Liver (tissue), 9 donors: ENCODE measurements around the gene ATG10. TPM values are rescaled to one million over a fixed set of nuclear protein-coding genes. Genes with fewer than 3 reads are reported as not detected.

Source experiments
- DNase-seq: peaks from one replicate; pipeline ENCODE4 v3.0.0-alpha.2; 2017; ENCODE audit warnings: low spot score
- H3K27ac ChIP-seq, 2 donors: one replicate each; pipeline ENCODE4 v1.7.0; 2013; ENCODE audit warnings: inconsistent platforms in 2 of 2, low read length in 2 of 2, control low read depth in 1 of 2, low read depth in 1 of 2, mild to moderate bottlenecking in 1 of 2
- H3K27me3 ChIP-seq, 4 donors: one replicate each; pipeline versions ENCODE4 v1.6.1 to v1.7.0; 2013; ENCODE audit warnings: low read length in 3 of 4, inconsistent platforms in 1 of 4, mild to moderate bottlenecking in 1 of 4, moderate library complexity in 1 of 4; ENCODE audit not compliant: control insufficient read depth in 4 of 4, insufficient read depth in 4 of 4
- H3K36me3 ChIP-seq, 4 donors: one replicate each; pipeline versions ENCODE4 v1.6.1 to v1.7.0; 2013; ENCODE audit warnings: low read length in 3 of 4, mild to moderate bottlenecking in 3 of 4, low read depth in 1 of 4, moderate library complexity in 1 of 4; ENCODE audit not compliant: control insufficient read depth in 4 of 4, insufficient read depth in 3 of 4
- H3K4me1 ChIP-seq, 4 donors: one replicate each; pipeline versions ENCODE4 v1.6.1 to v1.7.0; 2013; ENCODE audit warnings: low read length in 3 of 4, mild to moderate bottlenecking in 3 of 4, moderate library complexity in 1 of 4; ENCODE audit not compliant: control insufficient read depth in 4 of 4, insufficient read depth in 4 of 4
- H3K4me3 ChIP-seq, 3 donors: one replicate each; pipeline versions ENCODE4 v1.6.1 to v1.7.0; 2013; ENCODE audit warnings: low read length in 3 of 3, control low read depth in 1 of 3, low read depth in 1 of 3, mild to moderate bottlenecking in 1 of 3
- H3K9ac ChIP-seq, 2 donors: one replicate each; pipeline ENCODE4 v1.7.0; 2013; ENCODE audit warnings: low read length in 2 of 2, mild to moderate bottlenecking in 2 of 2, moderate library complexity in 2 of 2, control low read depth in 1 of 2, low read depth in 1 of 2
- H3K9me3 ChIP-seq, 4 donors: one replicate each; pipeline versions ENCODE4 v1.6.1 to v1.7.0; 2013; ENCODE audit warnings: low read length in 3 of 4; ENCODE audit not compliant: control insufficient read depth in 4 of 4
- CTCF ChIP-seq: fragments of 150-350 bp; IDR thresholded peaks from 2 replicates; pipeline ENCODE4 v1.5.1; 2017; ENCODE audit warnings: improper control_type of control experiment, low read depth, low read length; ENCODE audit not compliant: missing input control
- EGR1 ChIP-seq, 2 donors: IDR thresholded peaks; 2 replicates each; pipeline ENCODE4 v1.6.1; 2016 to 2018; ENCODE audit warnings: antibody characterized with exemption in 2 of 2, low read depth in 2 of 2
- FOXA1 ChIP-seq: IDR thresholded peaks from 2 replicates; pipeline ENCODE4 v1.6.1; 2016; ENCODE audit warnings: antibody characterized with exemption
- FOXA2 ChIP-seq: IDR thresholded peaks from 2 replicates; pipeline ENCODE4 v1.6.1; 2016; ENCODE audit warnings: antibody characterized with exemption
- GABPA ChIP-seq, 2 donors: IDR thresholded peaks in 1 of 2; conservative IDR thresholded peaks in 1 of 2; 2 replicates each; pipeline ENCODE4 v1.6.1; 2016; ENCODE audit warnings: antibody characterized with exemption in 2 of 2, mild to moderate bottlenecking in 1 of 2, moderate library complexity in 1 of 2
- HNF4A ChIP-seq, 2 donors: conservative IDR thresholded peaks; 2 replicates each; pipeline ENCODE4 v1.6.1; 2016; ENCODE audit warnings: antibody characterized with exemption in 2 of 2, mild to moderate bottlenecking in 2 of 2
- HNF4G ChIP-seq: IDR thresholded peaks from 2 replicates; pipeline ENCODE4 v1.6.1; 2016; ENCODE audit warnings: antibody characterized with exemption
- JUND ChIP-seq, 2 donors: IDR thresholded peaks; 2 replicates each; pipeline ENCODE4 v1.6.1; 2016; ENCODE audit warnings: antibody characterized with exemption in 2 of 2
- NR2F2 ChIP-seq: IDR thresholded peaks from 2 replicates; pipeline ENCODE4 v1.6.1; 2016; ENCODE audit warnings: antibody characterized with exemption
- RAD21 ChIP-seq, 2 donors: IDR thresholded peaks; 2 replicates each; pipeline ENCODE4 v1.6.1; 2016; ENCODE audit warnings: antibody characterized with exemption in 2 of 2, mild to moderate bottlenecking in 2 of 2
- RXRA ChIP-seq, 2 donors: IDR thresholded peaks; 2 replicates each; pipeline ENCODE4 v1.6.1; 2017 to 2018; ENCODE audit warnings: antibody characterized with exemption in 2 of 2, mild to moderate bottlenecking in 1 of 2
- SP1 ChIP-seq: IDR thresholded peaks from 2 replicates; pipeline ENCODE4 v1.6.1; 2018; ENCODE audit warnings: antibody characterized with exemption, mild to moderate bottlenecking
- TAF1 ChIP-seq: conservative IDR thresholded peaks from 2 replicates; pipeline ENCODE4 v1.6.1; 2016; ENCODE audit warnings: antibody characterized with exemption, mild to moderate bottlenecking
- YY1 ChIP-seq: IDR thresholded peaks from 2 replicates; pipeline ENCODE4 v1.6.1; 2016; ENCODE audit warnings: antibody characterized with exemption, mild to moderate bottlenecking
- WGBS: extraction: QIAGEN DNeasy Blood & Tissue Kit; methylation state at CpG from one replicate; pipeline ENCODE4 v1.1.7; 2013; 5-methylcytosine and 5-hydroxymethylcytosine counted together
- polyA plus RNA-seq, 2 donors: library from polyadenylated mRNA; stranded (reverse) in 1 of 2; unstranded in 1 of 2; fragments of 200-250 nt in 1 of 2; fragments of >200 nt in 1 of 2; fragmentation: Nextera tagmentation in 1 of 2; extraction: Ambion mirVana in 1 of 2; gene quantifications; one replicate each; pipeline versions ENCODE4 v1.2.1 to v1.2.3, GENCODE V29; 2013 to 2015
- total RNA-seq, 2 donors: library from RNA; depleted of rRNA; stranded (reverse); fragments of >200 nt; gene quantifications; one replicate each; pipeline ENCODE4 v1.2.3, GENCODE V29; 2014
- TF ChIP-seq, protein P1 (sequence below): IDR thresholded peaks from 2 replicates; pipeline ENCODE4 v1.6.1; 2016; ENCODE audit warnings: antibody characterized with exemption, mild to moderate bottlenecking
- TF ChIP-seq, protein P2 (sequence below): IDR thresholded peaks from 2 replicates; pipeline ENCODE4 v1.6.1; 2016; ENCODE audit warnings: antibody characterized with exemption
- TF ChIP-seq, protein P3 (sequence below): IDR thresholded peaks from 2 replicates; pipeline ENCODE4 v1.6.1; 2016; ENCODE audit warnings: antibody characterized with exemption
- TF ChIP-seq, protein P4 (sequence below): IDR thresholded peaks from 2 replicates; pipeline ENCODE4 v1.6.1; 2016; ENCODE audit warnings: antibody characterized with exemption
- donor health status: healthy.
- donor health status: healthy.
- donor health status: healthy.
- donor health status: healthy.
- donor health status: healthy.

Gene ATG10
- total and polyA plus RNA-seq, 4 donors = 3.1 to 7.8 (median 7.4) TPM

- TF ChIP-seq SP1 = no peak
- no peak for TF ChIP-seq TAF1
- TF ChIP-seq, protein P1, sequence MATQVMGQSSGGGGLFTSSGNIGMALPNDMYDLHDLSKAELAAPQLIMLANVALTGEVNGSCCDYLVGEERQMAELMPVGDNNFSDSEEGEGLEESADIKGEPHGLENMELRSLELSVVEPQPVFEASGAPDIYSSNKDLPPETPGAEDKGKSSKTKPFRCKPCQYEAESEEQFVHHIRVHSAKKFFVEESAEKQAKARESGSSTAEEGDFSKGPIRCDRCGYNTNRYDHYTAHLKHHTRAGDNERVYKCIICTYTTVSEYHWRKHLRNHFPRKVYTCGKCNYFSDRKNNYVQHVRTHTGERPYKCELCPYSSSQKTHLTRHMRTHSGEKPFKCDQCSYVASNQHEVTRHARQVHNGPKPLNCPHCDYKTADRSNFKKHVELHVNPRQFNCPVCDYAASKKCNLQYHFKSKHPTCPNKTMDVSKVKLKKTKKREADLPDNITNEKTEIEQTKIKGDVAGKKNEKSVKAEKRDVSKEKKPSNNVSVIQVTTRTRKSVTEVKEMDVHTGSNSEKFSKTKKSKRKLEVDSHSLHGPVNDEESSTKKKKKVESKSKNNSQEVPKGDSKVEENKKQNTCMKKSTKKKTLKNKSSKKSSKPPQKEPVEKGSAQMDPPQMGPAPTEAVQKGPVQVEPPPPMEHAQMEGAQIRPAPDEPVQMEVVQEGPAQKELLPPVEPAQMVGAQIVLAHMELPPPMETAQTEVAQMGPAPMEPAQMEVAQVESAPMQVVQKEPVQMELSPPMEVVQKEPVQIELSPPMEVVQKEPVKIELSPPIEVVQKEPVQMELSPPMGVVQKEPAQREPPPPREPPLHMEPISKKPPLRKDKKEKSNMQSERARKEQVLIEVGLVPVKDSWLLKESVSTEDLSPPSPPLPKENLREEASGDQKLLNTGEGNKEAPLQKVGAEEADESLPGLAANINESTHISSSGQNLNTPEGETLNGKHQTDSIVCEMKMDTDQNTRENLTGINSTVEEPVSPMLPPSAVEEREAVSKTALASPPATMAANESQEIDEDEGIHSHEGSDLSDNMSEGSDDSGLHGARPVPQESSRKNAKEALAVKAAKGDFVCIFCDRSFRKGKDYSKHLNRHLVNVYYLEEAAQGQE = no peak
- H3K27me3 ChIP-seq = no peaks in the 10 kb centered on the region
- peaks cover 5 to 25% (median 15%) of the 10 kb centered on the region in 4 donors for H3K4me1 ChIP-seq
- no peak for DNase-seq
- H3K36me3 ChIP-seq = peaks cover 9 to 23% (median 21%) of the 10 kb centered on the region in 4 donors
- H3K27ac ChIP-seq = peak overlapping the region; percentile 86 to 93
- WGBS = under 1% methylated on average over 15 of the region's 15 CpGs
- peak overlapping the region; percentile 99 for H3K9ac ChIP-seq
- H3K9me3 ChIP-seq = no peaks in the 10 kb centered on the region
- peak overlapping the region; percentile 91 to 100 (median 92) for H3K4me3 ChIP-seq
Measured at GRCh38 chr5:82277613-82277986, 305.8 kb downstream of the ATG10 start.

DNA sequence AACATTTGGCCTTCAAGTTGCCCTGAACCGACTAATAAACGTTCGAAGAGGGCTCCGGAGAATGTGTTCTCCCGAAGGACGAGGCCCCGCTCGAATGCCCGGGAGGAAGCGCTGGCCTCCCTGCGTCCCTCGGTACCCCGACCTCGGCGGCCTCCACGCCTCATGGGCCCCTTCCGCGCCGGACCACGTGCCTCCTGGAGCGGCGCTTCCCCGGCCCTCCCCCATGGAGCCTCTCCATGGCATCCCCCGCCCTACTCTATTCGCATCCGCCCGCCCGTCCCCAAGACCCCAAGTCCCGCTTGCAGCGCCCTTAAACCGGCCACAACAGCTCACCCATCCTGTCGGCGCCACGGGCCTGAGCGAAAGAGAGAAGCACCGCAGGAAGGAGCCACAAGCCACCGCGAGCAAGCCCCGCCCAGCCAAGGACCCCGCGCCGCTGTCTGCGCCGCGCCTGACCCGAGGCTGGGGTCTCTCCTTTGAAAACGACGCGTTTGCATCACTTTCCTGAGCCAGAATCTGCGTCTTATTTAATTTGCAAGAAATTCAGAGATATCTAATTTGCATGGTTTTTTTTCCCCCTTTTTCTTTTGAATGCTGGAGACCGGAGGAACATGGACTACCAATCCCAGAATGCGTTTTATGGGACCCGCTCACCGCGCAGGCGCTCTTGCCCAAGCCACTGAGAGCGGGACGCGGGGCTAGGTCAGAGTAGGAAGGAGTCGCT lies 306.3 kb downstream of the ATG10 start, which contains the start of gene RPS23:
Gene RPS23 (minus strand): TSS at position 368 of the 724 bp plus-strand sequence. CDS start 31 bp downstream, at position 337.
- Histone ChIP-seq H3K27ac (peak within 1 kb of the TSS; percentile 86 to 93), H3K9me3 (no peaks in the 10 kb centered on the region), H3K4me1 (peaks cover 5 to 25% (median 15%) of the 10 kb centered on the region in 4 donors), H3K27me3 (no peaks in the 10 kb centered on the region), H3K9ac (peak within 1 kb of the TSS; percentile 99), H3K4me3 (peak within 1 kb of the TSS; percentile 91 to 100 (median 92)), H3K36me3 (peaks cover 9 to 23% (median 21%) of the 10 kb centered on the region in 4 donors)
- WGBS = under 1% methylated on average over 60 of the region's 60 CpGs
- TF ChIP-seq HNF4A (conservative IDR thresholded peaks at IDR 0.05) = peak in 1 of 2 donors; percentile 22
- TF ChIP-seq FOXA1 = peak; percentile 9
- TF ChIP-seq CTCF = no peak
- TF ChIP-seq NR2F2 = no peak
- TF ChIP-seq HNF4G = no peak
- TF ChIP-seq YY1 = peak; percentile 74
- TF ChIP-seq SP1 = peak; percentile 58
- TF ChIP-seq, protein P2, sequence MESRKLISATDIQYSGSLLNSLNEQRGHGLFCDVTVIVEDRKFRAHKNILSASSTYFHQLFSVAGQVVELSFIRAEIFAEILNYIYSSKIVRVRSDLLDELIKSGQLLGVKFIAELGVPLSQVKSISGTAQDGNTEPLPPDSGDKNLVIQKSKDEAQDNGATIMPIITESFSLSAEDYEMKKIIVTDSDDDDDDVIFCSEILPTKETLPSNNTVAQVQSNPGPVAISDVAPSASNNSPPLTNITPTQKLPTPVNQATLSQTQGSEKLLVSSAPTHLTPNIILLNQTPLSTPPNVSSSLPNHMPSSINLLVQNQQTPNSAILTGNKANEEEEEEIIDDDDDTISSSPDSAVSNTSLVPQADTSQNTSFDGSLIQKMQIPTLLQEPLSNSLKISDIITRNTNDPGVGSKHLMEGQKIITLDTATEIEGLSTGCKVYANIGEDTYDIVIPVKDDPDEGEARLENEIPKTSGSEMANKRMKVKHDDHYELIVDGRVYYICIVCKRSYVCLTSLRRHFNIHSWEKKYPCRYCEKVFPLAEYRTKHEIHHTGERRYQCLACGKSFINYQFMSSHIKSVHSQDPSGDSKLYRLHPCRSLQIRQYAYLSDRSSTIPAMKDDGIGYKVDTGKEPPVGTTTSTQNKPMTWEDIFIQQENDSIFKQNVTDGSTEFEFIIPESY = no peak
- peak in 1 of 2 donors; percentile 66 for TF ChIP-seq GABPA (IDR thresholded peaks at IDR 0.05 in 1 of 2, conservative IDR thresholded peaks at IDR 0.05 in 1 of 2)
- TF ChIP-seq RXRA (IDR thresholded peaks at IDR 0.05) = peak; percentile 8 to 12
- TF ChIP-seq, protein P3, sequence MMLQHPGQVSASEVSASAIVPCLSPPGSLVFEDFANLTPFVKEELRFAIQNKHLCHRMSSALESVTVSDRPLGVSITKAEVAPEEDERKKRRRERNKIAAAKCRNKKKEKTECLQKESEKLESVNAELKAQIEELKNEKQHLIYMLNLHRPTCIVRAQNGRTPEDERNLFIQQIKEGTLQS = no peak
- no peak for TF ChIP-seq JUND (IDR thresholded peaks at IDR 0.05)
- TF ChIP-seq, protein P1 = peak; percentile 88
- no peak for TF ChIP-seq FOXA2
- peak; percentile 92 for TF ChIP-seq TAF1
- TF ChIP-seq EGR1 (IDR thresholded peaks at IDR 0.05; ENCODE audit: low read depth in 2 of 2) = no peak
- TF ChIP-seq, protein P4, sequence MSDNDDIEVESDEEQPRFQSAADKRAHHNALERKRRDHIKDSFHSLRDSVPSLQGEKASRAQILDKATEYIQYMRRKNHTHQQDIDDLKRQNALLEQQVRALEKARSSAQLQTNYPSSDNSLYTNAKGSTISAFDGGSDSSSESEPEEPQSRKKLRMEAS = peak; percentile 12
- TF ChIP-seq RAD21 (IDR thresholded peaks at IDR 0.05) = peak in 1 of 2 donors; percentile 20
- peak; percentile 89 for DNase-seq
